NB4 (cell line): Measurements from ENCODE around the gene ZDHHC23.

Experiments used
- POLR2A ChIP-seq: IDR thresholded peaks from 2 replicates; pipeline ENCODE4 v1.6.1; 2011; ENCODE audit warnings: mild to moderate bottlenecking; ENCODE audit not compliant: insufficient read length; ENCODE audit errors: extremely low read depth
- TF ChIP-seq, protein P1 (sequence below): IDR thresholded peaks from one replicate; pipeline ENCODE4 v1.5.1; 2012; ENCODE audit warnings: low read depth, low read length

DNA sequence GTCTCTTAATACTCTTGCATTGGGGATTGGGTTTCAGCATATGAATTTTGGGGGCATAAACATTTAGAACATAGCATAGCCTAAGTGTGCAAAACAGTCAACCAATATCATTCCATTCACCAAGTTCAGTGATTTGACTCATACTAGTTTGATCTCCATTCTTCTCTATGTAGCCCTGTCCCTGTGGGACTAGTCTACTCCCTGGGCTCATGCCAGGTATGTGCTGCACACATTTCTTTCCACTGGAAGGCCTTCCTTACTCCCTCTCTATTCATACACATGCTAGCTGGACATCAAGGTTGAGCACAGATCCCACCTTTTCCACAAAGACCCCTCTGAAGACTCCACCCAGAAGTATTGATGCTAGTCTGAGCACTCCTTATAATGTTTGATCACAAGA, 5.1 kb downstream of the ZDHHC23 start:
- no peak for TF ChIP-seq POLR2A
- TF ChIP-seq, protein P1, sequence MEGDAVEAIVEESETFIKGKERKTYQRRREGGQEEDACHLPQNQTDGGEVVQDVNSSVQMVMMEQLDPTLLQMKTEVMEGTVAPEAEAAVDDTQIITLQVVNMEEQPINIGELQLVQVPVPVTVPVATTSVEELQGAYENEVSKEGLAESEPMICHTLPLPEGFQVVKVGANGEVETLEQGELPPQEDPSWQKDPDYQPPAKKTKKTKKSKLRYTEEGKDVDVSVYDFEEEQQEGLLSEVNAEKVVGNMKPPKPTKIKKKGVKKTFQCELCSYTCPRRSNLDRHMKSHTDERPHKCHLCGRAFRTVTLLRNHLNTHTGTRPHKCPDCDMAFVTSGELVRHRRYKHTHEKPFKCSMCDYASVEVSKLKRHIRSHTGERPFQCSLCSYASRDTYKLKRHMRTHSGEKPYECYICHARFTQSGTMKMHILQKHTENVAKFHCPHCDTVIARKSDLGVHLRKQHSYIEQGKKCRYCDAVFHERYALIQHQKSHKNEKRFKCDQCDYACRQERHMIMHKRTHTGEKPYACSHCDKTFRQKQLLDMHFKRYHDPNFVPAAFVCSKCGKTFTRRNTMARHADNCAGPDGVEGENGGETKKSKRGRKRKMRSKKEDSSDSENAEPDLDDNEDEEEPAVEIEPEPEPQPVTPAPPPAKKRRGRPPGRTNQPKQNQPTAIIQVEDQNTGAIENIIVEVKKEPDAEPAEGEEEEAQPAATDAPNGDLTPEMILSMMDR: no peak
